Subcutaneous abdominal adipose tissue (tissue), 5 donors: Measurements from ENCODE around the gene C21orf91.
"Not testable (repeated sequence)": the region's sequence is repeated elsewhere in the genome, so short reads cannot be mapped to it uniquely, and the experiment has no call there.

Experiments used
- H3K27ac ChIP-seq: one replicate; pipeline ENCODE4 v1.7.0; 2013; ENCODE audit warnings: low read depth, mild to moderate bottlenecking, inconsistent platforms, low read length, moderate library complexity
- H3K27me3 ChIP-seq, 5 donors: one replicate each; pipeline ENCODE4 v1.7.0; 2013; ENCODE audit warnings: low read length in 5 of 5, inconsistent platforms in 1 of 5; ENCODE audit not compliant: control insufficient read depth in 5 of 5, insufficient read depth in 4 of 5
- H3K36me3 ChIP-seq, 5 donors: one replicate each; pipeline ENCODE4 v1.7.0; 2013; ENCODE audit warnings: low read length in 5 of 5; ENCODE audit not compliant: control insufficient read depth in 5 of 5, insufficient read depth in 5 of 5
- H3K4me1 ChIP-seq, 5 donors: one replicate each; pipeline ENCODE4 v1.7.0; 2013; ENCODE audit warnings: low read length in 5 of 5, mild to moderate bottlenecking in 3 of 5, moderate library complexity in 1 of 5; ENCODE audit not compliant: control insufficient read depth in 5 of 5, insufficient read depth in 5 of 5
- H3K4me3 ChIP-seq, 5 donors: one replicate each; pipeline ENCODE4 v1.7.0; 2013; ENCODE audit warnings: low read length in 5 of 5, low read depth in 1 of 5
- H3K9ac ChIP-seq, 5 donors: one replicate each; pipeline ENCODE4 v1.7.0; 2013; ENCODE audit warnings: low read length in 5 of 5, mild to moderate bottlenecking in 4 of 5, moderate library complexity in 3 of 5
- H3K9me3 ChIP-seq, 5 donors: one replicate each; pipeline ENCODE4 v1.7.0; 2013; ENCODE audit warnings: low read length in 5 of 5; ENCODE audit not compliant: control insufficient read depth in 5 of 5
- donor health status: healthy.
- donor health status: healthy.
- donor health status: healthy.
- donor health status: healthy.
- donor health status: healthy.

Gene C21orf91

GRCh38 chr21:17781524-17781923 lies 37.6 kb downstream of the C21orf91 start:
- peaks cover 4 to 11% (median 5%) of the 10 kb centered on the region in 5 donors for H3K36me3 ChIP-seq
- H3K9ac ChIP-seq, result no peak overlapping the region
- H3K27ac ChIP-seq, result no peak overlapping the region
- no peaks in the 10 kb centered on the region for H3K27me3 ChIP-seq
- no peaks in the 10 kb centered on the region for H3K9me3 ChIP-seq
- H3K4me1 ChIP-seq, result peaks cover 0 to 11% (median 0%) of the 10 kb centered on the region in 5 donors
- H3K4me3 ChIP-seq, result no peak overlapping the region

- H3K9ac ChIP-seq, result no peak overlapping the region
- peaks cover 0 to 7% (median 3%) of the 10 kb centered on the region in 5 donors for H3K36me3 ChIP-seq
- H3K27me3 ChIP-seq, result peaks cover 0 to 4% (median 0%) of the 10 kb centered on the region in 5 donors
- H3K9me3 ChIP-seq, result no peaks in the 10 kb centered on the region
- peaks cover 0 to 11% (median 0%) of the 10 kb centered on the region in 5 donors for H3K4me1 ChIP-seq
- no peak overlapping the region for H3K27ac ChIP-seq
- no peak overlapping the region for H3K4me3 ChIP-seq
These were observed 38.6 kb downstream of the C21orf91 start for GRCh38 chr21:17780539-17780938.

GRCh38 chr21:17779980-17780379 lies 39.2 kb downstream of the C21orf91 start:
- Histone ChIP-seq H3K9ac (no peak overlapping the region), H3K27me3 (peaks cover 0 to 4% (median 0%) of the 10 kb centered on the region in 5 donors), H3K4me1 (peaks cover 0 to 11% (median 0%) of the 10 kb centered on the region in 5 donors), H3K4me3 (no peak overlapping the region), H3K27ac (no peak overlapping the region), H3K36me3 (peaks cover 0 to 2% (median 0%) of the 10 kb centered on the region in 5 donors), H3K9me3 (no peaks in the 10 kb centered on the region)

GRCh38 chr21:17779496-17779895 lies 39.7 kb downstream of the C21orf91 start:
- Histone ChIP-seq H3K27ac (no peak overlapping the region), H3K4me3 (no peak overlapping the region), H3K9ac (no peak overlapping the region), H3K9me3 (no peaks in the 10 kb centered on the region), H3K36me3 (peaks cover 0 to 2% (median 0%) of the 10 kb centered on the region in 5 donors), H3K27me3 (peaks cover 0 to 4% (median 0%) of the 10 kb centered on the region in 5 donors), H3K4me1 (peaks cover 0 to 11% (median 0%) of the 10 kb centered on the region in 5 donors)

GRCh38 chr21:17777072-17777765 lies 41.9 kb downstream of the C21orf91 start:
- Histone ChIP-seq H3K27ac (no peak overlapping the region), H3K9me3 (no peaks in the 10 kb centered on the region), H3K4me1 (peaks cover 0 to 11% (median 0%) of the 10 kb centered on the region in 5 donors), H3K27me3 (peaks cover 0 to 4% (median 0%) of the 10 kb centered on the region in 5 donors), H3K9ac (no peak overlapping the region), H3K36me3 (no peaks in the 10 kb centered on the region), H3K4me3 (no peak overlapping the region)

GRCh38 chr21:17775431-17776126 lies 43.6 kb downstream of the C21orf91 start:
- no peak overlapping the region for H3K4me3 ChIP-seq
- no peak overlapping the region for H3K9ac ChIP-seq
- H3K27me3 ChIP-seq, result peaks cover 0 to 4% (median 0%) of the 10 kb centered on the region in 5 donors
- H3K4me1 ChIP-seq, result peaks cover 0 to 8% (median 0%) of the 10 kb centered on the region in 5 donors
- no peaks in the 10 kb centered on the region for H3K9me3 ChIP-seq
- no peaks in the 10 kb centered on the region for H3K36me3 ChIP-seq
- H3K27ac ChIP-seq, result no peak overlapping the region

- not testable (repeated sequence) for H3K4me1 ChIP-seq, H3K4me3 ChIP-seq, H3K36me3 ChIP-seq, H3K9me3 ChIP-seq, H3K27ac ChIP-seq, H3K9ac ChIP-seq, H3K27me3 ChIP-seq
These were observed 44.1 kb downstream of the C21orf91 start for GRCh38 chr21:17775021-17775420.

GRCh38 chr21:17769447-17769845 lies 49.7 kb downstream of the C21orf91 start:
- Histone ChIP-seq H3K9me3 (no peaks in the 10 kb centered on the region), H3K27ac (no peak overlapping the region), H3K4me1 (no peaks in the 10 kb centered on the region), H3K36me3 (no peaks in the 10 kb centered on the region), H3K27me3 (no peaks in the 10 kb centered on the region), H3K4me3 (no peak overlapping the region), H3K9ac (no peak overlapping the region)

GRCh38 chr21:17768840-17769446 lies 50.2 kb downstream of the C21orf91 start:
- Histone ChIP-seq H3K27me3 (no peaks in the 10 kb centered on the region), H3K27ac (no peak overlapping the region), H3K4me3 (no peak overlapping the region), H3K36me3 (no peaks in the 10 kb centered on the region), H3K9ac (no peak overlapping the region), H3K9me3 (no peaks in the 10 kb centered on the region), H3K4me1 (no peaks in the 10 kb centered on the region)

GRCh38 chr21:17765207-17765606 lies 53.9 kb downstream of the C21orf91 start:
- Histone ChIP-seq H3K9ac (no peak overlapping the region), H3K27ac (no peak overlapping the region), H3K4me1 (no peaks in the 10 kb centered on the region), H3K36me3 (no peaks in the 10 kb centered on the region), H3K9me3 (no peaks in the 10 kb centered on the region), H3K4me3 (no peak overlapping the region), H3K27me3 (no peaks in the 10 kb centered on the region)
